Measurements from ENCODE around the gene LETMD1.
"Not testable (repeated sequence)": the region's sequence is repeated elsewhere in the genome, so short reads cannot be mapped to it uniquely, and the experiment has no call there.

LETMD1 gene

GRCh38 chr12:51075390-51075789 is 27.3 kb downstream of the LETMD1 start:
- FAIRE-seq (no peak), DNase-seq (ENCODE audit: extremely low spot score, insufficient read length, low read depth) (no peak)

GRCh38 chr12:51076236-51076930 is 28.3 kb downstream of the LETMD1 start:
- FAIRE-seq: no peak
- no peak for DNase-seq (ENCODE audit: extremely low spot score, insufficient read length, low read depth)

- no peak for DNase-seq (ENCODE audit: extremely low spot score, insufficient read length, low read depth)
- no peak for FAIRE-seq
These were observed 29.8 kb downstream of the LETMD1 start for GRCh38 chr12:51077930-51078329.

- DNase-seq (ENCODE audit: extremely low spot score, insufficient read length, low read depth): not testable (repeated sequence)
These were observed 30.2 kb downstream of the LETMD1 start for GRCh38 chr12:51078346-51078745.

GRCh38 chr12:51078866-51079265 is 30.7 kb downstream of the LETMD1 start:
- FAIRE-seq; DNase-seq (ENCODE audit: extremely low spot score, insufficient read length, low read depth): not testable (repeated sequence)

More at GRCh38 chr12:51078346-51078745, 30.2 kb downstream of the LETMD1 start:
- FAIRE-seq: not testable (repeated sequence)

GRCh38 chr12:51080136-51080535 is 32.0 kb downstream of the LETMD1 start:
- FAIRE-seq: no peak
- no peak for DNase-seq (ENCODE audit: extremely low spot score, insufficient read length, low read depth)

GRCh38 chr12:51081421-51081820 is 33.3 kb downstream of the LETMD1 start:
- DNase-seq (ENCODE audit: extremely low spot score, insufficient read length, low read depth) (no peak), FAIRE-seq (no peak)

- DNase-seq (ENCODE audit: extremely low spot score, insufficient read length, low read depth): no peak
- FAIRE-seq: no peak
These were observed 34.5 kb downstream of the LETMD1 start for GRCh38 chr12:51082561-51083125.

- FAIRE-seq: peak; percentile 85
- peak; percentile 96 for DNase-seq (ENCODE audit: extremely low spot score, insufficient read length, low read depth)
These were observed 35.2 kb downstream of the LETMD1 start, which contains the start of gene CSRNP2 for GRCh38 chr12:51083126-51083833. CSRNP2 (minus strand) TSS chr12:51083596; CDS start chr12:51076561, 7,035 bp downstream.

- FAIRE-seq (no peak), DNase-seq (ENCODE audit: extremely low spot score, insufficient read length, low read depth) (no peak)
These were observed 37.6 kb downstream of the LETMD1 start for GRCh38 chr12:51085757-51086156.

- no peak for FAIRE-seq
These were observed 38.8 kb downstream of the LETMD1 start for GRCh38 chr12:51086933-51087332.

GRCh38 chr12:51087818-51088217 is 39.7 kb downstream of the LETMD1 start:
- peak; percentile 74 for FAIRE-seq

More at GRCh38 chr12:51086933-51087332, 38.8 kb downstream of the LETMD1 start:
- DNase-seq (ENCODE audit: extremely low spot score, insufficient read length, low read depth): no peak

GRCh38 chr12:51090705-51091229 is 42.6 kb downstream of the LETMD1 start:
- FAIRE-seq (no peak), DNase-seq (ENCODE audit: extremely low spot score, insufficient read length, low read depth) (no peak)

More at GRCh38 chr12:51087818-51088217, 39.7 kb downstream of the LETMD1 start:
- DNase-seq (ENCODE audit: extremely low spot score, insufficient read length, low read depth): no peak

GRCh38 chr12:51098611-51099010 is 50.5 kb downstream of the LETMD1 start:
- FAIRE-seq: no peak
- DNase-seq (ENCODE audit: extremely low spot score, insufficient read length, low read depth): no peak

GRCh38 chr12:51103977-51104376 is 55.9 kb downstream of the LETMD1 start:
- FAIRE-seq (no peak), DNase-seq (ENCODE audit: extremely low spot score, insufficient read length, low read depth) (no peak)

GRCh38 chr12:51108136-51108535 is 60.0 kb downstream of the LETMD1 start:
- DNase-seq (ENCODE audit: extremely low spot score, insufficient read length, low read depth) (no peak), FAIRE-seq (no peak)
